ENCODE measurements around the gene PGR. TPM values are rescaled to one million over a fixed set of nuclear protein-coding genes. Genes with fewer than 3 reads are reported as not detected.
A peak's percentile ranks its signal among the peaks of the same experiment; 100 is the strongest.

PGR gene
- total and polyA plus RNA-seq, 8 donors = 2.0 to 6.3 (median 4.7) TPM

- Histone ChIP-seq H3K27ac (no peak overlapping the region), H3K36me3 (no peaks in the 10 kb centered on the region), H3K4me3 (no peak overlapping the region), H3K9me3 (peaks cover 0 to 6% of the 10 kb centered on the region in 2 donors), H3K27me3 (no peaks in the 10 kb centered on the region), H3K4me1 (no peaks in the 10 kb centered on the region)
- TF ChIP-seq CTCF (IDR thresholded peaks at IDR 0.05) = no peak
- DNase-seq (no peak), ATAC-seq (no peak)
- intact Hi-C loops (cut with DNase I) = no loop called here
These were observed 8.8 kb upstream of the PGR start for GRCh38 chr11:101138245-101138930.

- no peak overlapping the region for H3K27ac ChIP-seq
- no peaks in the 10 kb centered on the region for H3K36me3 ChIP-seq
- no peak for TF ChIP-seq CTCF (IDR thresholded peaks at IDR 0.05)
- no peak overlapping the region for H3K4me3 ChIP-seq
- intact Hi-C loops (cut with DNase I) = no loop called here
- no peaks in the 10 kb centered on the region for H3K9me3 ChIP-seq
- ATAC-seq (no peak), DNase-seq (no peak)
- no peaks in the 10 kb centered on the region for H3K4me1 ChIP-seq
- peaks cover 22 to 35% of the 10 kb centered on the region in 2 donors for H3K27me3 ChIP-seq
These were observed 3.6 kb upstream of the PGR start for GRCh38 chr11:101133190-101133589.

GRCh38 chr11:101128571-101129202 lies 926 bp downstream of the PGR start:
- Histone ChIP-seq H3K27ac (peak overlapping the region in 1 of 2 donors; percentile 76), H3K4me3 (peak overlapping the region; percentile 37 to 43), H3K36me3 (no peaks in the 10 kb centered on the region), H3K9me3 (no peaks in the 10 kb centered on the region), H3K27me3 (peaks cover 39 to 68% of the 10 kb centered on the region in 2 donors), H3K4me1 (peaks cover 0 to 7% of the 10 kb centered on the region in 2 donors)
- ATAC-seq (peak; percentile 18), DNase-seq (peak in 2 of 4 donors; percentile 34 to 54)
- no peak for TF ChIP-seq CTCF (IDR thresholded peaks at IDR 0.05)
- intact Hi-C loops (cut with DNase I) = no loop called here

- Histone ChIP-seq H3K4me3 (peak overlapping the region; percentile 37 to 43), H3K9me3 (no peaks in the 10 kb centered on the region), H3K36me3 (no peaks in the 10 kb centered on the region), H3K27me3 (peaks cover 39 to 68% of the 10 kb centered on the region in 2 donors), H3K4me1 (peaks cover 0 to 7% of the 10 kb centered on the region in 2 donors), H3K27ac (peak overlapping the region; percentile 30 to 76)
- peak in 3 of 4 donors; percentile 44 to 77 (median 51) for DNase-seq
- TF ChIP-seq CTCF (IDR thresholded peaks at IDR 0.05) = no peak
- peak; percentile 29 for ATAC-seq
- intact Hi-C loops (cut with DNase I) = no loop called here
These were observed 1.7 kb downstream of the PGR start for GRCh38 chr11:101127699-101128570.

Data from left lung (tissue), 10 donors.